T-cell (primary cell): ENCODE measurements around the gene MYO1H. TPM values are rescaled to one million over a fixed set of nuclear protein-coding genes. Genes with fewer than 3 reads are reported as not detected.

Experiments used
- ATAC-seq, 4 experiments: fragments of 200-7000 bp in 3 of 4; fragments of 150-1000 bp in 1 of 4; cut with Tn5 transposase; replicated peaks in 1 of 4; 1 replicate in 3 of 4; 2 replicates in 1 of 4; pipeline ENCODE4 v1.10.0; 2021; ENCODE audit warnings: moderate library complexity in 3 of 4, mild to moderate bottlenecking in 2 of 4, moderate number of reproducible peaks in 1 of 4
- CTCF ChIA-PET, 2 donors: fragments of 300-600 bp; sonication (Branson Sonifier 250); formaldehyde crosslinking; loops; one replicate each; lab custom pipeline; 2022; ENCODE audit warnings: antibody characterized with exemption in 2 of 2; lab: Charles Lee
- POLR2A ChIA-PET, 2 donors: fragments of 300-600 bp; sonication (Branson Sonifier 250); formaldehyde crosslinking; loops; one replicate each; lab custom pipeline; 2022; ENCODE audit warnings: antibody characterized with exemption in 2 of 2; lab: Charles Lee
- DNase-seq, 35 experiments: peaks; one replicate each; pipeline versions ENCODE4 v3.0.0 to v3.0.0-alpha.2; 2013 to 2023
- H3K27ac ChIP-seq: one replicate; pipeline ENCODE4 v1.5.1; 2013; ENCODE audit warnings: low read length
- H3K27me3 ChIP-seq, 2 experiments: replicated peaks in 1 of 2; 1 replicate in 1 of 2; 2 replicates in 1 of 2; pipeline versions ENCODE4 v1.6.1 to v1.7.0; 2013; ENCODE audit warnings: low read length in 1 of 2, mixed read lengths in 1 of 2; ENCODE audit not compliant: control insufficient read depth in 2 of 2, insufficient read depth in 2 of 2; ENCODE audit errors: extremely low read depth in 1 of 2
- H3K36me3 ChIP-seq, 2 donors: 1 replicate in 1 of 2; 2 replicates in 1 of 2; pipeline versions ENCODE4 v1.6.1 to v1.7.0; 2013; ENCODE audit warnings: low read length in 1 of 2; ENCODE audit not compliant: control insufficient read depth in 2 of 2, insufficient read depth in 1 of 2; ENCODE audit errors: extremely low read depth in 1 of 2
- H3K4me1 ChIP-seq, 2 experiments: 1 replicate in 1 of 2; 2 replicates in 1 of 2; pipeline versions ENCODE4 v1.6.1 to v1.7.0; 2013; ENCODE audit warnings: low read length in 2 of 2, mixed read lengths in 1 of 2; ENCODE audit not compliant: insufficient read depth in 2 of 2, control insufficient read depth in 1 of 2; ENCODE audit errors: extremely low read depth in 1 of 2
- H3K4me3 ChIP-seq, 2 donors: 1 replicate in 1 of 2; 2 replicates in 1 of 2; pipeline versions ENCODE4 v1.5.1 to v1.7.0; 2013; ENCODE audit warnings: mild to moderate bottlenecking in 2 of 2, low read length in 1 of 2, moderate library complexity in 1 of 2; ENCODE audit not compliant: control insufficient read depth in 1 of 2; ENCODE audit errors: extremely low read depth in 1 of 2
- H3K9me3 ChIP-seq: 2 replicates; pipeline ENCODE4 v1.7.0; 2013
- H3K27ac Mint-ChIP-seq, 2 donors: one replicate each; pipeline ENCODE4 v1.8.0; 2020 to 2021; ENCODE audit warnings: mild to moderate bottlenecking in 2 of 2, mixed read lengths in 2 of 2
- H3K27me3 Mint-ChIP-seq, 2 donors: one replicate each; pipeline ENCODE4 v1.8.0; 2021 to 2022; ENCODE audit warnings: mixed read lengths in 2 of 2
- H3K36me3 Mint-ChIP-seq: one replicate; pipeline ENCODE4 v1.8.0; 2021; ENCODE audit warnings: mixed read lengths
- H3K4me1 Mint-ChIP-seq, 3 donors: one replicate each; pipeline ENCODE4 v1.8.0; 2020 to 2022; ENCODE audit warnings: mixed read lengths in 3 of 3, mild to moderate bottlenecking in 1 of 3
- H3K4me3 Mint-ChIP-seq, 3 donors: one replicate each; pipeline ENCODE4 v1.8.0; 2020 to 2022; ENCODE audit warnings: mild to moderate bottlenecking in 3 of 3, mixed read lengths in 3 of 3, moderate library complexity in 3 of 3
- H3K9me3 Mint-ChIP-seq, 3 donors: one replicate each; pipeline ENCODE4 v1.8.0; 2020 to 2022; ENCODE audit warnings: mixed read lengths in 3 of 3
- WGBS: methylation state at CpG from one replicate; pipeline ENCODE4 v1.1.5; 2013; ENCODE audit warnings: missing lambda C conversion rate; ENCODE audit not compliant: insufficient coverage; 5-methylcytosine and 5-hydroxymethylcytosine counted together
- total RNA-seq, 35 experiments: library from RNA in 6 of 35; stranded (reverse) in 6 of 35; fragments of 120-200 nt in 1 of 35; gene quantifications; one replicate each; pipeline versions ENCODE4 v1.2.1 to v1.2.4 and lab custom pipeline; 2013 to 2026

Gene MYO1H
- total RNA-seq, 5 donors from 2014 or later (not counting 1 experiment from before 2014, with no cell fraction given) = not detected

DNA sequence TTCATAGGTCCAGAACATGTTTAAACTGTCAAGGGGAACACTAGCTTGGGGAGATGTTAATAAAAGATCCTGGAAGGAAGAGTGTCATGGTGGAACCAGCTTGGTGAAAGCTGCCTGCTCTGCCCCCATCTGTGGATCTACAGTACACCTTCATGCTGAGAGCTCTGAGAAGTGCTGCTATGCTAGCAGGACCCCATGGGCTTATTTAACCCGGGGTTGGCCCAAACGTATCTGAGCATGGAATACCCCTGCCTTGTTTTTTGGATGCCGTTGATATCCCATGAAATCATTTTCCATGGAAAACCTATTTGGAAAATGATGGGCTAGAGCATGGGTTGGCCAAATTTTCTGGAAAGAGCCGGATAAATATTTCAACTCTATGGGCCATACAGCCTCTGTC is 144.0 kb downstream of the MYO1H start:
- H3K9me3 ChIP-seq = no peaks in the 10 kb centered on the region
- Mint-ChIP-seq H3K27me3 (no peaks in the 10 kb centered on the region), H3K27ac (no peak overlapping the region), H3K9me3 (no peaks in the 10 kb centered on the region), H3K36me3 (peaks cover 72% of the 10 kb centered on the region), H3K4me3 (no peak overlapping the region), H3K4me1 (no peaks in the 10 kb centered on the region)
- ChIA-PET CTCF (no interaction called here), POLR2A (no interaction called here)
- peaks cover 15 to 69% of the 10 kb centered on the region in 2 donors for H3K36me3 ChIP-seq
- ATAC-seq (no peak), DNase-seq (no peak)
- no peak overlapping the region for H3K4me3 ChIP-seq
- WGBS = 100% methylated on average over 2 of the region's 4 CpGs
- H3K4me1 ChIP-seq = no peaks in the 10 kb centered on the region
- H3K27ac ChIP-seq = no peak overlapping the region
- H3K27me3 ChIP-seq = no peaks in the 10 kb centered on the region

DNA sequence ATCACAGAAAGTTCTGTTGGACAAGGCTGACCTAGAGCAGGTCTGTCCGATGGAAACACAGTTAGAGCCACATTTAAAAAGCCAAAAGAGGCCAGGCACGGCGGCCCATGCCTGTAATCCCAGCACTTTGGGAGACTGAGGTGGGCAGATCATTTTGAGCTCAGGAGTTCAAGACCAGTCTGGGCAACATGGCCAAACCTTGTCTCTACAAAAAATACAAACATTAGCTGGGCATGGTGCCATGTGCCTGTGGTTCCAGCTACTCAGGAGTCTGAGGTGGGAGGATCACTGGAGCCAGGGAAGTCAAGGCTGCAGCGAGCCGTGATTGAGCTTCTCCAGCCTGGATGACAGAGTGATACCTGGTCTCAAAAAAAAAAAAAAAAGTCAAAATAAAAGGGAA is 144.7 kb downstream of the MYO1H start:
- Mint-ChIP-seq H3K27me3 (no peaks in the 10 kb centered on the region), H3K36me3 (peaks cover 67% of the 10 kb centered on the region), H3K27ac (no peak overlapping the region), H3K4me3 (no peak overlapping the region), H3K9me3 (no peaks in the 10 kb centered on the region), H3K4me1 (no peaks in the 10 kb centered on the region)
- no peaks in the 10 kb centered on the region for H3K4me1 ChIP-seq
- H3K27me3 ChIP-seq = no peaks in the 10 kb centered on the region
- ATAC-seq = no peak
- ChIA-PET POLR2A (no interaction called here), CTCF (no interaction called here)
- H3K27ac ChIP-seq = no peak overlapping the region
- peaks cover 12 to 63% of the 10 kb centered on the region in 2 donors for H3K36me3 ChIP-seq
- no peak for DNase-seq
- H3K9me3 ChIP-seq = no peaks in the 10 kb centered on the region
- 96% methylated on average over 3 of the region's 5 CpGs for WGBS
- H3K4me3 ChIP-seq = no peak overlapping the region

DNA sequence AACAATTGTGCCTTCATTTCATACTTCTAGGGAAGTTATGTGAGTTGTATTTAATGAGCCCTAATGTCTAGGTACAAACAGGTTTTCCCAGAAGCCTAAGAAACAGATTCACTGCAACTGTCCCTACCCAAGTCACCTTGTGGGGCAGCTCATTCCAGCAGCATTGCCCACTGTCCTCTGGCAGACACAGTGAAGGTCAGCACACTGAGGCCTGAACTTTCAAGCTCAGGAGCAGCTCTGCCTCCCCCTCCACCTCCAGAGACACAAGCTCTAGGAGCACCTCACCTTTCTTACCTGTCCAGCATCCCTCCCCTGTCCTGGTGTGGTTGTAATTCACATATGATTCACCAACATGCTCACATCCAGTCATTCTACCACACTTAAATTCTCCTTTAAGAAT is 145.4 kb downstream of the MYO1H start:
- Histone ChIP-seq H3K27me3 (no peaks in the 10 kb centered on the region), H3K9me3 (no peaks in the 10 kb centered on the region), H3K36me3 (peaks cover 15 to 63% of the 10 kb centered on the region in 2 donors), H3K4me3 (no peak overlapping the region), H3K4me1 (no peaks in the 10 kb centered on the region), H3K27ac (no peak overlapping the region)
- Mint-ChIP-seq H3K9me3 (no peaks in the 10 kb centered on the region), H3K4me1 (no peaks in the 10 kb centered on the region), H3K36me3 (peaks cover 66% of the 10 kb centered on the region), H3K27ac (no peak overlapping the region), H3K27me3 (no peaks in the 10 kb centered on the region), H3K4me3 (no peak overlapping the region)
- DNase-seq (no peak), ATAC-seq (no peak)
- ChIA-PET CTCF (interaction anchor here in 1 of 2 donors (0.5 kb wide), 1 partner anchor 279 kb away, joined by 4 read pairs; no protein-coding TSS in a partner anchor), POLR2A (no interaction called here)

DNA sequence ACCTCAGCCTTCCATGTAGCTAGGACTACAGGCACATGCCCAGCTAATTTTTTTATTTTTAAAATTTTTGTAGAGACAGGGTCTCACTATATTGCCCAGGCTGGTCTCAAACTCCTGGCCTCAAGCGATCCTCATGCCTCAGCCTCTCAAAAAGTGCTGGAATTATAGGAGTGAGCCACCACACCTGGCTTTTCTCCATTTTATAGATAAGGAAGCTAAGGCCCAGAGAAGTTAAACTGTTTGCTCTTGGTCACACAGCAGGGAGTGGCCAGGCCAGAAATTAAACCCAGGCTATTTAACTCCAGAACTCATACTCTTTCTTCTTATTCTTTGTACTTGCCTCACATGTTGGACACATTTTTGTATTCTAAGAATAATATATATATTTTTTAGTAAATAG is 146.2 kb downstream of the MYO1H start:
- no peak for DNase-seq

DNA sequence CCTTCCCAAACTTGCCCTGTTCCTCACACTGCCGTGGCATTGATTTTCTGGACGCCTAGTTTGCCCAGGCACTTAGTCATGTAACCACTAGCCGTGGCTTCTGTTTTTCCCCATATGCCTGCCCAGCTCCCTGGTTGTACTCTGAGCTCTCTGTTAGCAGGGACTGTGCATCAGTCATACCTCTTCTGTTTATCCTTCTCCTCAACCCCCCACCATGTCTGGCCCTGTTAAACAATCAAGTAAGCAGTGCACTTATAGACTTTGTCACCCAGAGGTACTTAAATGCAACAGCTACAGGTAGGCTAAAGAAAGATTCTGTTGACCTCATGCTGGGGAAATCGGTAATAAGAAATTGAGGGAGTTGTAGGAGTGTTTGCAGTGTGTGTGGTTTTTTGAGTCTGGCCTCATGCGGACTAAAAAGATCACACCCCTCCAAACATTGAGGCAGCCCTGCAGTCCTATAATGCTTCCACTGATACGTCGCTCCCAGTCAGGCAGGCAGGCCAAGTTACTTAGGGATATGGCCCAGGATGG is 146.7 kb downstream of the MYO1H start:
- CTCF ChIA-PET = no interaction called here

More for the DNA sequence above, 146.2 kb downstream of the MYO1H start:
- Histone ChIP-seq H3K9me3 (no peaks in the 10 kb centered on the region), H3K4me1 (no peaks in the 10 kb centered on the region), H3K27ac (no peak overlapping the region), H3K4me3 (no peak overlapping the region), H3K27me3 (no peaks in the 10 kb centered on the region), H3K36me3 (peaks cover 15 to 63% of the 10 kb centered on the region in 2 donors)
- ChIA-PET CTCF (no interaction called here), POLR2A (no interaction called here)
- ATAC-seq = no peak
- Mint-ChIP-seq H3K4me3 (no peak overlapping the region), H3K27ac (no peak overlapping the region), H3K27me3 (no peaks in the 10 kb centered on the region), H3K4me1 (no peaks in the 10 kb centered on the region), H3K9me3 (no peaks in the 10 kb centered on the region), H3K36me3 (peaks cover 68% of the 10 kb centered on the region)
- no CpG with 5 or more reads among the region's 1 CpG for WGBS

DNA sequence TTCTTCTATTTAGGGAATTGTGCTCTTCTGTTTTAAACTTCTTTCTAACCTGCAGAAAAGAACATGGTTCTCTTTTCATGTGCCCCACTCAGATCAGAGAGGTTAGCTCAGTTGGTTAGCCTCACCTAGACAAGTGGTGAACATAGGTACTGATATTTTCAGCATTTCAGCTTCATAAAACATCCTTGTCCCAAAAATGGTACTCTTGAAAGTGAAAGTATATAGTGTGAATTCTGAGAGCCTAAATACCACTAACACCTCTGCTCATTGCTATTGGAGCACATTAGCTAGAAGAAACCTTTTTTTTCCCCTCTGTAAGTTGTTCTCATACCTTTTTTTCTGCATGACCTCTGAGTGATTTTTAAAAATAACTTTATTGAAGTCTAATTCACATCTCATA is 147.3 kb downstream of the MYO1H start:
- DNase-seq = no peak

More for the DNA sequence above, 146.7 kb downstream of the MYO1H start:
- no peaks in the 10 kb centered on the region for H3K4me1 Mint-ChIP-seq
- no peak overlapping the region for H3K27ac ChIP-seq
- no peaks in the 10 kb centered on the region for H3K27me3 Mint-ChIP-seq
- no peak overlapping the region for H3K4me3 ChIP-seq
- H3K9me3 Mint-ChIP-seq = no peaks in the 10 kb centered on the region
- POLR2A ChIA-PET = no interaction called here
- no peak overlapping the region for H3K4me3 Mint-ChIP-seq
- no peaks in the 10 kb centered on the region for H3K27me3 ChIP-seq
- ATAC-seq = no peak
- H3K9me3 ChIP-seq = no peaks in the 10 kb centered on the region
- no peak for DNase-seq
- no peaks in the 10 kb centered on the region for H3K4me1 ChIP-seq
- H3K36me3 ChIP-seq = peaks cover 13 to 63% of the 10 kb centered on the region in 2 donors
- 90% methylated on average over 2 of the region's 7 CpGs for WGBS
- no peak overlapping the region for H3K27ac Mint-ChIP-seq
- H3K36me3 Mint-ChIP-seq = peaks cover 68% of the 10 kb centered on the region

DNA sequence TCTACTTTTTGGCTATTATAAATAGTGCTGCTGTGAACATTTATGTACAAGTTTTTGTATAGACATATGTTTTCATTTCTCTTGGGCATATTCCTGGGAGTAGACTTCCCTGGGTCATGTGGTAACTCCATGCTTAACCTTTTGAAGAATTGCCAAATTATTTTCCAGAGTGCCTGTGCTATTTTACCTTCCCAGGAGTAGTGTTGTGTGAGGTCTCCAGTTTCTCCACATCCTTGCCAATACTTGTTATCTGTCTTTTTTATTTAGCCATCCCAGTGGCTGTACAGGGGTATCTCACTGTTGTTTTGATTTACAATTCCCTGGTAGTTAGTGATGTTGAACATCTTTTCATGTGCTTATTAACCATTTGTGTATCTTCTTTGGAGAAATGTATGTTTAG is 148.6 kb downstream of the MYO1H start:
- no peak overlapping the region for H3K4me3 Mint-ChIP-seq
- Histone ChIP-seq H3K27ac (no peak overlapping the region), H3K36me3 (peaks cover 18 to 65% of the 10 kb centered on the region in 2 donors), H3K4me1 (no peaks in the 10 kb centered on the region), H3K27me3 (no peaks in the 10 kb centered on the region), H3K9me3 (no peaks in the 10 kb centered on the region), H3K4me3 (no peak overlapping the region)
- ChIA-PET POLR2A (no interaction called here), CTCF (no interaction called here)
- H3K27me3 Mint-ChIP-seq = no peaks in the 10 kb centered on the region
- H3K4me1 Mint-ChIP-seq = no peaks in the 10 kb centered on the region
- DNase-seq = no peak
- no peak for ATAC-seq
- H3K27ac Mint-ChIP-seq = no peak overlapping the region
- peaks cover 69% of the 10 kb centered on the region for H3K36me3 Mint-ChIP-seq
- H3K9me3 Mint-ChIP-seq = no peaks in the 10 kb centered on the region

More for the DNA sequence above, 147.3 kb downstream of the MYO1H start:
- Mint-ChIP-seq H3K9me3 (no peaks in the 10 kb centered on the region), H3K4me3 (no peak overlapping the region), H3K27me3 (no peaks in the 10 kb centered on the region), H3K36me3 (peaks cover 66% of the 10 kb centered on the region), H3K4me1 (no peaks in the 10 kb centered on the region), H3K27ac (no peak overlapping the region)
- ChIA-PET POLR2A (no interaction called here), CTCF (no interaction called here)
- peaks cover 7 to 63% of the 10 kb centered on the region in 2 donors for H3K36me3 ChIP-seq
- no peaks in the 10 kb centered on the region for H3K4me1 ChIP-seq
- no peaks in the 10 kb centered on the region for H3K9me3 ChIP-seq
- H3K4me3 ChIP-seq = no peak overlapping the region
- H3K27me3 ChIP-seq = no peaks in the 10 kb centered on the region
- ATAC-seq = no peak
- H3K27ac ChIP-seq = no peak overlapping the region
